Adrenal gland (tissue), 5 donors: ENCODE data around the gene CEMP1.
"Not testable (repeated sequence)": the region's sequence is repeated elsewhere in the genome, so short reads cannot be mapped to it uniquely, and the experiment has no call there.

Source experiments
- CTCF ChIP-seq, 6 experiments: fragments of 450-650 bp in 4 of 6; fragments of 200-600 bp in 2 of 6; sonication (generic) in 1 of 6; IDR thresholded peaks; 1 replicate in 5 of 6; 2 replicates in 1 of 6; pipeline versions ENCODE4 v1.5.1 to v1.8.0; 2016 to 2021; ENCODE audit warnings: antibody characterized with exemption in 6 of 6, mild to moderate bottlenecking in 2 of 6, moderate library complexity in 1 of 6
- POLR2A ChIP-seq, 2 donors: fragments of 450-650 bp; IDR thresholded peaks; one replicate each; pipeline ENCODE4 v1.6.1; 2017; ENCODE audit warnings: antibody characterized with exemption in 2 of 2, mild to moderate bottlenecking in 2 of 2, moderate library complexity in 1 of 2
- donor health status: DM: no; HTN: no; CAD: no.

GRCh38 chr16:2541409-2541808 lies 10.2 kb upstream of the CEMP1 start:
- not testable (repeated sequence) for TF ChIP-seq CTCF, POLR2A (IDR thresholded peaks at IDR 0.05)
